Smooth muscle cell (in vitro differentiated cells): ENCODE measurements around the gene C3orf49. TPM values are rescaled to one million over a fixed set of nuclear protein-coding genes. Genes with fewer than 3 reads are reported as not detected.
A peak's percentile ranks its signal among the peaks of the same experiment; 100 is the strongest.

ENCODE experiments used
- DNase-seq: peaks from one replicate; lab custom pipeline; 2025; ENCODE audit not compliant: unreplicated experiment; lab: John Stamatoyannopoulos, UW
- H2AFZ ChIP-seq: fragments of 200-600 bp; sonication (generic); 2 replicates; pipeline ENCODE4 v1.6.0; 2016; ENCODE audit warnings: antibody characterized with exemption, low read depth, mild to moderate bottlenecking
- H3F3A ChIP-seq: fragments of 200-600 bp; sonication (generic); 2 replicates; pipeline ENCODE4 v1.6.0; 2017; ENCODE audit warnings: antibody characterized with exemption, low read depth
- H3K27ac ChIP-seq: fragments of 200-600 bp; sonication (generic); 2 replicates; pipeline ENCODE4 v1.5.1; 2016; ENCODE audit warnings: low read depth, mild to moderate bottlenecking
- H3K27me3 ChIP-seq: fragments of 200-600 bp; sonication (generic); 2 replicates; pipeline ENCODE4 v1.6.1; 2016; ENCODE audit warnings: low read depth, mild to moderate bottlenecking
- H3K36me3 ChIP-seq: fragments of 200-600 bp; sonication (generic); 2 replicates; pipeline ENCODE4 v1.5.1; 2016; ENCODE audit warnings: low read depth
- H3K4me1 ChIP-seq: fragments of 200-600 bp; sonication (generic); 2 replicates; pipeline ENCODE4 v1.5.1; 2016; ENCODE audit warnings: low read depth
- H3K4me2 ChIP-seq: fragments of 200-600 bp; sonication (generic); 2 replicates; pipeline ENCODE4 v1.6.0; 2016; ENCODE audit warnings: mild to moderate bottlenecking
- H3K4me3 ChIP-seq: fragments of 200-600 bp; sonication (generic); 2 replicates; pipeline ENCODE4 v1.5.1; 2016; ENCODE audit warnings: mild to moderate bottlenecking
- H3K79me2 ChIP-seq: fragments of 200-600 bp; sonication (generic); 2 replicates; pipeline ENCODE4 v1.6.0; 2016; ENCODE audit warnings: low read depth, mild to moderate bottlenecking
- H3K9ac ChIP-seq: fragments of 200-600 bp; sonication (generic); 2 replicates; pipeline ENCODE4 v1.6.0; 2016; ENCODE audit warnings: low read depth
- H3K9me3 ChIP-seq: fragments of 200-600 bp; sonication (generic); replicated peaks from 2 replicates; pipeline ENCODE4 v1.5.1; 2016; ENCODE audit warnings: low read depth
- H4K20me1 ChIP-seq: fragments of 200-600 bp; sonication (generic); 2 replicates; pipeline ENCODE4 v1.6.0; 2016; ENCODE audit warnings: low read depth
- WGBS: methylation state at CpG from one replicate; pipeline ENCODE4 v1.1.7; 2016; ENCODE audit warnings: low lambda C conversion rate; 5-methylcytosine and 5-hydroxymethylcytosine counted together
- polyA plus RNA-seq: library from polyadenylated mRNA; unstranded; fragments of >200 nt; fragmentation: Nextera tagmentation; extraction: Ambion mirVana; gene quantifications from 2 replicates; pipeline ENCODE4 v1.2.1, GENCODE V29; 2016
- total RNA-seq: library from RNA; depleted of rRNA; stranded (reverse); fragments of >200 nt; gene quantifications from 2 replicates; pipeline ENCODE4 v1.2.3, GENCODE V29; 2014
- TF ChIP-seq, protein P1 (sequence below): fragments of 200-600 bp; sonication (generic); IDR thresholded peaks from 2 replicates; pipeline ENCODE4 v1.5.1; 2017; ENCODE audit warnings: borderline replicate concordance, mild to moderate bottlenecking, antibody characterized with exemption; ENCODE audit not compliant: insufficient read depth, poor library complexity, severe bottlenecking

Gene C3orf49
- total and polyA plus RNA-seq, 2 experiments from 2014 or later: not detected

GRCh38 chr3:63861306-63861705 lies 42.2 kb downstream of the C3orf49 start:
- TF ChIP-seq, protein P1, sequence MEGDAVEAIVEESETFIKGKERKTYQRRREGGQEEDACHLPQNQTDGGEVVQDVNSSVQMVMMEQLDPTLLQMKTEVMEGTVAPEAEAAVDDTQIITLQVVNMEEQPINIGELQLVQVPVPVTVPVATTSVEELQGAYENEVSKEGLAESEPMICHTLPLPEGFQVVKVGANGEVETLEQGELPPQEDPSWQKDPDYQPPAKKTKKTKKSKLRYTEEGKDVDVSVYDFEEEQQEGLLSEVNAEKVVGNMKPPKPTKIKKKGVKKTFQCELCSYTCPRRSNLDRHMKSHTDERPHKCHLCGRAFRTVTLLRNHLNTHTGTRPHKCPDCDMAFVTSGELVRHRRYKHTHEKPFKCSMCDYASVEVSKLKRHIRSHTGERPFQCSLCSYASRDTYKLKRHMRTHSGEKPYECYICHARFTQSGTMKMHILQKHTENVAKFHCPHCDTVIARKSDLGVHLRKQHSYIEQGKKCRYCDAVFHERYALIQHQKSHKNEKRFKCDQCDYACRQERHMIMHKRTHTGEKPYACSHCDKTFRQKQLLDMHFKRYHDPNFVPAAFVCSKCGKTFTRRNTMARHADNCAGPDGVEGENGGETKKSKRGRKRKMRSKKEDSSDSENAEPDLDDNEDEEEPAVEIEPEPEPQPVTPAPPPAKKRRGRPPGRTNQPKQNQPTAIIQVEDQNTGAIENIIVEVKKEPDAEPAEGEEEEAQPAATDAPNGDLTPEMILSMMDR: no peak
- Histone ChIP-seq H3K4me2 (no peak overlapping the region), H3F3A (no peaks in the 10 kb centered on the region), H4K20me1 (peaks cover 15% of the 10 kb centered on the region), H3K27me3 (no peaks in the 10 kb centered on the region), H3K27ac (no peak overlapping the region), H3K36me3 (no peaks in the 10 kb centered on the region), H3K9ac (no peak overlapping the region), H3K9me3 (no peaks in the 10 kb centered on the region), H3K4me1 (peaks cover 6% of the 10 kb centered on the region), H2AFZ (no peak overlapping the region), H3K4me3 (no peak overlapping the region), H3K79me2 (peaks cover 70% of the 10 kb centered on the region)
- 70% methylated on average over 5 of the region's 5 CpGs for WGBS
- no peak for DNase-seq

DNA sequence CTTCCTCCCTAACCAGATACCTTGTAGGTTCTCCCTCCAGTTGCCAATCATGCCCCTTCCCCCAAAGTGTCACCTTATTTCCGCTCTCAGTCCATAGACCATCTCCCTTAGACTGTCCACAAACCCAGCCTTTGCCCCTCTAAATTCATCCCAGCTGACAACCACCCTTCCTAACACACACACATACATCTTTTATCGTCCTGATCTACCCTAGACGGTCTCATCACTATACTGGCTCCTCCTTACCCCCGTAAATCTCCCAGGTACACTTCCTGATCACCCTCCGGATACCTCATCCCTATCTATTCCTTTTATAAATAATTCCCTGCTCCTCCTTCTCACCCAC lies 43.7 kb downstream of the C3orf49 start:
- H2AFZ ChIP-seq: peak overlapping the region; percentile 94
- no peak for DNase-seq
- peak overlapping the region; percentile 89 for H3K4me2 ChIP-seq
- no peaks in the 10 kb centered on the region for H3K27me3 ChIP-seq
- H3K79me2 ChIP-seq: peaks cover 68% of the 10 kb centered on the region
- H4K20me1 ChIP-seq: peaks cover 13% of the 10 kb centered on the region
- H3K9me3 ChIP-seq: no peaks in the 10 kb centered on the region
- TF ChIP-seq, protein P1: no peak
- peak overlapping the region; percentile 93 for H3K9ac ChIP-seq
- H3F3A ChIP-seq: no peaks in the 10 kb centered on the region
- 25% methylated on average over 5 of the region's 5 CpGs for WGBS
- no peaks in the 10 kb centered on the region for H3K36me3 ChIP-seq
- peak overlapping the region; percentile 79 for H3K4me3 ChIP-seq
- no peak overlapping the region for H3K27ac ChIP-seq
- H3K4me1 ChIP-seq: peaks cover 6% of the 10 kb centered on the region

DNA sequence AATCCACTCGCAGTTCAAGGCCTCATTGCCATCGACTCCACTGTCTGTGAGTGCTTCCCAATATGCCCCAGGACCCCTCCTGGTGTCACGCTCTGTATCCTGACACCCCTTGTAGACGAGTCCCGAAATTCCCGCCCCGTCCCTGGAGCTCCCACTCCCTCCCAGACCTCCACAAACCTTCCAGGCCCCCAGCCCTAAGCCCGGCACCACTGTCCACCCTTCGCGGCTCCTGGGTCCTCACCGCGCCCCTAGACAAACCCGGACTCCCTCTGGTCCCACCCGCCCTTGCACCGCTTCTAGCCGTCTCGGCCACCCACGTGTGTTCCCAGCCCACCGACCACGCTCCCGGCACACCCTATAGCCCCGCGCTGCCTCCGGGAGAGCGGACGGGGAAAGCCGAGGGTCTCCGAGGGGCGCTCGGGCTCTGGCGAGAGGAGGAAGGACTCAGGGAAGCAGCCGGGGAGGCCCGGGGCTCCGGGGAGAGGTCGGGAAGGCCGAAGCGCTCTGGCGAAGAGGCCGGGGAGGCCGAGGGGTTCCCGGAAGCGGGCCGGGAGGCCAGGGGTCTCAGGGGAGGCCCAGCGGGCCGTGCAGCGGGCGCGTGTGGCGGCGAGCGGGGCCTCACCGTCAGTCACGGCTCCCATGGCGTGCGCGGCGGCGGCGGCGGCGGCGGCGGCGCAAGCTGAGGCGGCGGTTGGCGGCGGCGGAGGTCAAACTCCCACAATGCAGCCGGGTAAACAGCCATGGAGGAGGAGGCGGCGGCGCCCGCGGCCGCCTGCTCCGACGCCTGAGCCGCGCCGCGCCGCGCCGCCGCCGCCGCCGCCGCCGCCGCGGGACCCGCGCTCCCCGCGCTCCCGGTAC lies 44.3 kb downstream of the C3orf49 start, which contains the start of the genes ATXN7 and THOC7:
Gene ATXN7 (plus strand): TSS at position 718 of the 858 bp plus-strand sequence. CDS start 48,732 bp downstream, outside the sequence.
Gene THOC7 (minus strand): TSS at position 656 of the 858 bp plus-strand sequence. CDS start 15 bp downstream, at position 641.
- Histone ChIP-seq H3K79me2 (peaks cover 62% of the 10 kb centered on the region), H3K27me3 (no peaks in the 10 kb centered on the region), H3K4me1 (peaks cover 6% of the 10 kb centered on the region), H3K27ac (peak within 1 kb of the TSS; percentile 67), H3K4me3 (peak within 1 kb of the TSS; percentile 90), H2AFZ (peak within 1 kb of the TSS; percentile 94), H3F3A (no peaks in the 10 kb centered on the region), H3K36me3 (no peaks in the 10 kb centered on the region), H4K20me1 (peaks cover 12% of the 10 kb centered on the region), H3K9me3 (no peaks in the 10 kb centered on the region), H3K4me2 (peak within 1 kb of the TSS; percentile 94), H3K9ac (peak within 1 kb of the TSS; percentile 93)
- peak; percentile 51 for DNase-seq
- WGBS: under 1% methylated on average over 21 of the region's 98 CpGs
- TF ChIP-seq, protein P1: no peak
